Ishikawa (cell line): ENCODE data around the gene ADAR.

Experiments
- CEBPB ChIP-seq: IDR thresholded peaks from 2 replicates; pipeline ENCODE4 v1.6.1; 2012
- CREB1 ChIP-seq: IDR thresholded peaks from 2 replicates; pipeline ENCODE4 v1.6.1; 2012; ENCODE audit warnings: low read depth
- EGR1 ChIP-seq: IDR thresholded peaks from 2 replicates; pipeline ENCODE4 v1.6.1; 2012
- EP300 ChIP-seq: IDR thresholded peaks from 2 replicates; pipeline ENCODE4 v1.6.1; 2012; ENCODE audit warnings: borderline replicate concordance
- FOXM1 ChIP-seq: IDR thresholded peaks from 2 replicates; pipeline ENCODE4 v1.6.1; 2012; ENCODE audit warnings: low read depth, borderline replicate concordance
- MAX ChIP-seq: IDR thresholded peaks from 2 replicates; pipeline ENCODE4 v1.6.1; 2012
- NFIC ChIP-seq: IDR thresholded peaks from 2 replicates; pipeline ENCODE4 v1.6.1; 2012
- RAD21 ChIP-seq: IDR thresholded peaks from 2 replicates; pipeline ENCODE4 v1.6.1; 2012; ENCODE audit warnings: low read depth
- TAF1 ChIP-seq: IDR thresholded peaks from 2 replicates; pipeline ENCODE4 v1.6.1; 2012; ENCODE audit warnings: low read depth, mild to moderate bottlenecking
- TCF12 ChIP-seq: IDR thresholded peaks from 2 replicates; pipeline ENCODE4 v1.6.1; 2012; ENCODE audit warnings: low read depth
- TEAD4 ChIP-seq: IDR thresholded peaks from 2 replicates; pipeline ENCODE4 v1.6.1; 2012
- YY1 ChIP-seq: IDR thresholded peaks from 2 replicates; pipeline ENCODE4 v1.6.1; 2012; ENCODE audit warnings: low read depth
- ZBTB7A ChIP-seq: IDR thresholded peaks from 2 replicates; pipeline ENCODE4 v1.6.1; 2012; ENCODE audit warnings: low read depth
- TF ChIP-seq, protein P1 (sequence below): IDR thresholded peaks from 2 replicates; pipeline ENCODE4 v1.6.1; 2012; ENCODE audit warnings: low read depth, mild to moderate bottlenecking
- TF ChIP-seq, protein P2 (sequence below): IDR thresholded peaks from 2 replicates; pipeline ENCODE4 v1.6.1; 2012

ADAR gene

GRCh38 chr1:154552036-154552435 lies 56.0 kb downstream of the ADAR start:
- no peak for TF ChIP-seq NFIC
- TF ChIP-seq YY1 = no peak
- no peak for TF ChIP-seq ZBTB7A
- no peak for TF ChIP-seq CREB1
- TF ChIP-seq, protein P1, sequence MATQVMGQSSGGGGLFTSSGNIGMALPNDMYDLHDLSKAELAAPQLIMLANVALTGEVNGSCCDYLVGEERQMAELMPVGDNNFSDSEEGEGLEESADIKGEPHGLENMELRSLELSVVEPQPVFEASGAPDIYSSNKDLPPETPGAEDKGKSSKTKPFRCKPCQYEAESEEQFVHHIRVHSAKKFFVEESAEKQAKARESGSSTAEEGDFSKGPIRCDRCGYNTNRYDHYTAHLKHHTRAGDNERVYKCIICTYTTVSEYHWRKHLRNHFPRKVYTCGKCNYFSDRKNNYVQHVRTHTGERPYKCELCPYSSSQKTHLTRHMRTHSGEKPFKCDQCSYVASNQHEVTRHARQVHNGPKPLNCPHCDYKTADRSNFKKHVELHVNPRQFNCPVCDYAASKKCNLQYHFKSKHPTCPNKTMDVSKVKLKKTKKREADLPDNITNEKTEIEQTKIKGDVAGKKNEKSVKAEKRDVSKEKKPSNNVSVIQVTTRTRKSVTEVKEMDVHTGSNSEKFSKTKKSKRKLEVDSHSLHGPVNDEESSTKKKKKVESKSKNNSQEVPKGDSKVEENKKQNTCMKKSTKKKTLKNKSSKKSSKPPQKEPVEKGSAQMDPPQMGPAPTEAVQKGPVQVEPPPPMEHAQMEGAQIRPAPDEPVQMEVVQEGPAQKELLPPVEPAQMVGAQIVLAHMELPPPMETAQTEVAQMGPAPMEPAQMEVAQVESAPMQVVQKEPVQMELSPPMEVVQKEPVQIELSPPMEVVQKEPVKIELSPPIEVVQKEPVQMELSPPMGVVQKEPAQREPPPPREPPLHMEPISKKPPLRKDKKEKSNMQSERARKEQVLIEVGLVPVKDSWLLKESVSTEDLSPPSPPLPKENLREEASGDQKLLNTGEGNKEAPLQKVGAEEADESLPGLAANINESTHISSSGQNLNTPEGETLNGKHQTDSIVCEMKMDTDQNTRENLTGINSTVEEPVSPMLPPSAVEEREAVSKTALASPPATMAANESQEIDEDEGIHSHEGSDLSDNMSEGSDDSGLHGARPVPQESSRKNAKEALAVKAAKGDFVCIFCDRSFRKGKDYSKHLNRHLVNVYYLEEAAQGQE = no peak

GRCh38 chr1:154551474-154551873 lies 56.5 kb downstream of the ADAR start:
- TF ChIP-seq CREB1 (no peak), TAF1 (no peak), CEBPB (no peak)
- TF ChIP-seq, protein P1 = no peak

GRCh38 chr1:154550657-154551056 lies 57.3 kb downstream of the ADAR start:
- TF ChIP-seq FOXM1 (no peak), TEAD4 (no peak), CREB1 (no peak), NFIC (no peak), EGR1 (no peak), TCF12 (no peak)
- TF ChIP-seq, protein P2, sequence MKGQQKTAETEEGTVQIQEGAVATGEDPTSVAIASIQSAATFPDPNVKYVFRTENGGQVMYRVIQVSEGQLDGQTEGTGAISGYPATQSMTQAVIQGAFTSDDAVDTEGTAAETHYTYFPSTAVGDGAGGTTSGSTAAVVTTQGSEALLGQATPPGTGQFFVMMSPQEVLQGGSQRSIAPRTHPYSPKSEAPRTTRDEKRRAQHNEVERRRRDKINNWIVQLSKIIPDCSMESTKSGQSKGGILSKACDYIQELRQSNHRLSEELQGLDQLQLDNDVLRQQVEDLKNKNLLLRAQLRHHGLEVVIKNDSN = no peak

- TF ChIP-seq MAX (no peak), RAD21 (no peak), FOXM1 (no peak), YY1 (no peak), EP300 (no peak), TAF1 (no peak), EGR1 (no peak), NFIC (no peak), ZBTB7A (no peak), TEAD4 (no peak), CEBPB (no peak), TCF12 (no peak), CREB1 (no peak)
- TF ChIP-seq, protein P1 = no peak
- TF ChIP-seq, protein P2 = no peak
These were observed 57.9 kb downstream of the ADAR start for GRCh38 chr1:154550070-154550469.

DNA sequence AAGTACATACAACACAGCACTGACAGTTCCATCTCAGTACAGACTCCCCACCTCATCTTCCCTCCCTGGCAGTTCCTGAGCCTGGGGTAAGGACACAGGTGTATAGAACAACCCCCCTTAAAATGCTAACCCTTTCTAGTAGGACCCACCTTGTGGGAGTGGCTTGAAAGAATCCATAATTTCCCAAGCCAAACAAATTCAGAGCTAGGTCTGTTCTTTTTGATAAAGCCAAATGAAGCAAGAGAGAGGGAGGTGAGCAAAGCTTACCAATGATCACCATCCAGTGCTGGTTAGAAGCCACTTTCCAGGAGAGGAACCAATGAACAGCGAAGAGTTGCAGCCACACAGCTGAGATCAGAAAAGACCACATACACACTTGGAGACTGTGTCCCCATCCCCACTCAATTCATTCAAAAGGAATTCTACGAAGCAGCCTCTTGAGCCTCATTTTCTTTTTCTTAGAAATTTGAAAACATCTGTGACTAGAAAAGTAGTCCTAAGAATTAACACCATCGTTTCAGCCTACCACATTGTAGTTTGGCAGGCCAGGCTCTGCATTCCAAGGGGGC lies 58.7 kb downstream of the ADAR start:
- TF ChIP-seq, protein P1 = no peak
- no peak for TF ChIP-seq RAD21
- no peak for TF ChIP-seq TAF1
- TF ChIP-seq NFIC = no peak
- TF ChIP-seq TCF12 = no peak
- TF ChIP-seq, protein P2 = no peak
- TF ChIP-seq MAX = no peak
- no peak for TF ChIP-seq FOXM1
- TF ChIP-seq YY1 = no peak
- TF ChIP-seq TEAD4 = no peak
- TF ChIP-seq CEBPB = no peak
- no peak for TF ChIP-seq CREB1
- TF ChIP-seq EGR1 = no peak
- TF ChIP-seq EP300 = no peak
- TF ChIP-seq ZBTB7A = no peak
